Transverse colon (tissue), 4 donors: Measurements from ENCODE around the gene LRIT3. TPM values are rescaled to one million over a fixed set of nuclear protein-coding genes. Genes with fewer than 3 reads are reported as not detected.
"Not testable (repeated sequence)": the region's sequence is repeated elsewhere in the genome, so short reads cannot be mapped to it uniquely, and the experiment has no call there.

Source experiments
- DNase-seq: peaks from one replicate; pipeline ENCODE4 v3.0.0-alpha.2; 2019
- H3K27ac ChIP-seq, 4 donors: fragments of 200-600 bp; sonication (generic); 2 replicates each; pipeline ENCODE4 v1.5.1; 2016 to 2018; ENCODE audit warnings: inconsistent platforms in 4 of 4
- H3K27me3 ChIP-seq: fragments of 200-600 bp; sonication (generic); 2 replicates; pipeline ENCODE4 v1.5.1; 2017; ENCODE audit warnings: inconsistent platforms
- H3K36me3 ChIP-seq, 4 donors: fragments of 200-600 bp; sonication (generic); 2 replicates each; pipeline ENCODE4 v1.5.1; 2017 to 2019; ENCODE audit warnings: inconsistent platforms in 4 of 4
- H3K4me1 ChIP-seq, 4 donors: fragments of 200-600 bp; sonication (generic); 2 replicates each; pipeline ENCODE4 v1.5.1; 2017 to 2020; ENCODE audit warnings: inconsistent platforms in 4 of 4
- H3K4me3 ChIP-seq, 4 donors: fragments of 200-600 bp; sonication (generic); 1 replicate in 1 of 4; 2 replicates in 3 of 4; pipeline versions ENCODE4 v1.5.1 to v1.6.1; 2017 to 2019; ENCODE audit warnings: inconsistent platforms in 4 of 4
- H3K9me3 ChIP-seq, 2 donors: fragments of 200-600 bp; sonication (generic); 2 replicates each; pipeline ENCODE4 v1.5.1; 2017 to 2019; ENCODE audit warnings: inconsistent platforms in 2 of 2
- CTCF ChIP-seq, 5 experiments: fragments of 200-600 bp in 3 of 5; fragments of 450-650 bp in 2 of 5; sonication (generic) in 3 of 5; IDR thresholded peaks; 1 replicate in 2 of 5; 2 replicates in 3 of 5; pipeline ENCODE4 v1.5.1; 2016 to 2017; ENCODE audit warnings: antibody characterized with exemption in 5 of 5, inconsistent platforms in 3 of 5, mild to moderate bottlenecking in 2 of 5, moderate library complexity in 1 of 5
- EP300 ChIP-seq: sonication (generic); formaldehyde crosslinking; IDR thresholded peaks from one replicate; pipeline ENCODE4 v1.6.1; 2017; ENCODE audit warnings: antibody characterized with exemption, low read depth
- POLR2A ChIP-seq: fragments of 450-650 bp; IDR thresholded peaks from one replicate; pipeline ENCODE4 v1.6.1; 2016; ENCODE audit warnings: antibody characterized with exemption, mild to moderate bottlenecking, moderate library complexity
- POLR2AphosphoS5 ChIP-seq, 3 donors: sonication (generic); formaldehyde crosslinking; IDR thresholded peaks; one replicate each; pipeline ENCODE4 v1.6.1; 2016; ENCODE audit warnings: antibody characterized with exemption in 3 of 3
- WGBS, 2 donors: methylation state at CpG; one replicate each; pipeline ENCODE4 v1.1.5; 2018; ENCODE audit warnings: low coverage in 1 of 2; 5-methylcytosine and 5-hydroxymethylcytosine counted together
- in situ Hi-C, 4 donors: fragments of 200-750 bp; cut with MboI; loops; one replicate each; pipeline versions ENCODE4 v1.15.0 to v1.15.1; 2017; ENCODE audit warnings: low sequenced_read_pairs in 3 of 4, low pct_ligation_motif_present in 1 of 4, low pct_unique_long_range_greater_than_20kb in 1 of 4
- intact Hi-C: fragments of 100-400 bp; cut with DNase I; formaldehyde crosslinking; loops from one replicate; pipeline ENCODE4 v1.15.1; 2023; ENCODE audit warnings: low total_unique reads
- total RNA-seq, 4 donors: library from RNA; depleted of rRNA; stranded (reverse); fragments of >200 nt; gene quantifications; one replicate each; pipeline ENCODE4 v1.1.0, GENCODE V29; 2016

Gene LRIT3
- total RNA-seq, 4 donors from 2014 or later = 0.14 to 0.16 TPM; not detected in 2

- Histone ChIP-seq H3K27ac (no peak overlapping the region), H3K27me3 (no peaks in the 10 kb centered on the region), H3K9me3 (no peaks in the 10 kb centered on the region), H3K4me3 (no peak overlapping the region), H3K4me1 (no peaks in the 10 kb centered on the region), H3K36me3 (no peaks in the 10 kb centered on the region)
- intact Hi-C loops (no loop called here), in situ Hi-C loops (no loop called here)
- no peak for DNase-seq
- 62% methylated on average over 11 of the region's 11 CpGs; no CpG with 5 or more reads in 1 of the 2 donors for WGBS, 2 donors
- TF ChIP-seq CTCF (IDR thresholded peaks at IDR 0.05) (no peak), POLR2AphosphoS5 (IDR thresholded peaks at IDR 0.05) (no peak), EP300 (no peak), POLR2A (no peak)
Measured at GRCh38 chr4:109873791-109874514, 26.0 kb downstream of the LRIT3 start.

- DNase-seq = no peak
- no peaks in the 10 kb centered on the region for H3K36me3 ChIP-seq
- H3K27me3 ChIP-seq = no peaks in the 10 kb centered on the region
- intact Hi-C loops = no loop called here
- no peak for TF ChIP-seq CTCF (IDR thresholded peaks at IDR 0.05)
- no peak for TF ChIP-seq EP300
- TF ChIP-seq POLR2AphosphoS5 (IDR thresholded peaks at IDR 0.05) = no peak
- no peak for TF ChIP-seq POLR2A
- no peaks in the 10 kb centered on the region for H3K9me3 ChIP-seq
- no peak overlapping the region for H3K27ac ChIP-seq
- in situ Hi-C loops = no loop called here
- H3K4me1 ChIP-seq = no peaks in the 10 kb centered on the region
- WGBS, 2 donors = 78 to 89% methylated on average over 1 of the region's 1 CpG
- H3K4me3 ChIP-seq = no peak overlapping the region
Measured at GRCh38 chr4:109875106-109875505, 27.2 kb downstream of the LRIT3 start.

- in situ Hi-C loops, H3K9me3 ChIP-seq, H3K4me3 ChIP-seq, intact Hi-C loops, H3K4me1 ChIP-seq, H3K27me3 ChIP-seq, H3K27ac ChIP-seq, H3K36me3 ChIP-seq, DNase-seq: not testable (repeated sequence)
- no CpG with 5 or more reads among the region's 2 CpGs for WGBS, 2 donors
Measured at GRCh38 chr4:109875553-109875952, 27.6 kb downstream of the LRIT3 start.

- 82 to 92% methylated on average over 2 of the region's 2 CpGs for WGBS, 2 donors
- Histone ChIP-seq H3K36me3 (no peaks in the 10 kb centered on the region), H3K4me3 (no peak overlapping the region), H3K27me3 (no peaks in the 10 kb centered on the region), H3K4me1 (no peaks in the 10 kb centered on the region), H3K9me3 (no peaks in the 10 kb centered on the region), H3K27ac (no peak overlapping the region)
- DNase-seq = no peak
- intact Hi-C loops = no loop called here
- TF ChIP-seq POLR2A (no peak), EP300 (no peak), POLR2AphosphoS5 (IDR thresholded peaks at IDR 0.05) (no peak), CTCF (IDR thresholded peaks at IDR 0.05) (no peak)
- in situ Hi-C loops = no loop called here
Measured at GRCh38 chr4:109876634-109877265, 28.8 kb downstream of the LRIT3 start.
